ENCODE results near the gene ALKBH5.

The ALKBH5 gene

DNA sequence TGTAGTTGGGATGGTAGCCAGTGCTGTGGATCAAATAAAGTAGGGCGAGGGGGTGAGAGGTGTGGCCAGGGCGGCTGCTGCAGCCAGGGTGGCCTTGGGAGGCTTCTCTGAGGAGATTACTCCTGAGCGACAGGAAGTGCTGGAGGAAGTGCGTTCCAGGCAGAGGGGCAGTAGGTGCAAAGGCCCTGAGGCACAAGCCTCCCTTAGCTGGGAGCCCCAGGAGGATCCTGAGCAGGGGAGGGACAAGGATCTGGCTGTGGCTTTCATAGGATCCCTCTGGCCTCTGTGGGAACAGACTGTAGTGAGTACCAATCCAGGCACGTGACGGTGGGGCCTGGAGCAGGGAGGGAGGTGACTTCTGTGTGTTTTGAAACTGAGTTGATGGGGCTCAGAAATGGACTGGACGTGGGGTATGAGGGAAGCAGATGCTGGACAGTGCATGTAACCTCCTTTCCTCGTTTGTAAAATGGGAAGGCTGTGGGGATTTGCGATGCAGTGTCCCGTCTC lies 44.6 kb downstream of the ALKBH5 start:
- DNase-seq (ENCODE audit: low spot score): no peak
- in situ Hi-C loops (cut with MboI; ENCODE audit: low sequenced_read_pairs, unreplicated experiment): no loop called here
- TF ChIP-seq, protein P1, sequence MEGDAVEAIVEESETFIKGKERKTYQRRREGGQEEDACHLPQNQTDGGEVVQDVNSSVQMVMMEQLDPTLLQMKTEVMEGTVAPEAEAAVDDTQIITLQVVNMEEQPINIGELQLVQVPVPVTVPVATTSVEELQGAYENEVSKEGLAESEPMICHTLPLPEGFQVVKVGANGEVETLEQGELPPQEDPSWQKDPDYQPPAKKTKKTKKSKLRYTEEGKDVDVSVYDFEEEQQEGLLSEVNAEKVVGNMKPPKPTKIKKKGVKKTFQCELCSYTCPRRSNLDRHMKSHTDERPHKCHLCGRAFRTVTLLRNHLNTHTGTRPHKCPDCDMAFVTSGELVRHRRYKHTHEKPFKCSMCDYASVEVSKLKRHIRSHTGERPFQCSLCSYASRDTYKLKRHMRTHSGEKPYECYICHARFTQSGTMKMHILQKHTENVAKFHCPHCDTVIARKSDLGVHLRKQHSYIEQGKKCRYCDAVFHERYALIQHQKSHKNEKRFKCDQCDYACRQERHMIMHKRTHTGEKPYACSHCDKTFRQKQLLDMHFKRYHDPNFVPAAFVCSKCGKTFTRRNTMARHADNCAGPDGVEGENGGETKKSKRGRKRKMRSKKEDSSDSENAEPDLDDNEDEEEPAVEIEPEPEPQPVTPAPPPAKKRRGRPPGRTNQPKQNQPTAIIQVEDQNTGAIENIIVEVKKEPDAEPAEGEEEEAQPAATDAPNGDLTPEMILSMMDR (IDR thresholded peaks at IDR 0.05; ENCODE audit: borderline replicate concordance, control extremely low read depth, extremely low read depth, insufficient read depth, missing control alignments): no peak

DNA sequence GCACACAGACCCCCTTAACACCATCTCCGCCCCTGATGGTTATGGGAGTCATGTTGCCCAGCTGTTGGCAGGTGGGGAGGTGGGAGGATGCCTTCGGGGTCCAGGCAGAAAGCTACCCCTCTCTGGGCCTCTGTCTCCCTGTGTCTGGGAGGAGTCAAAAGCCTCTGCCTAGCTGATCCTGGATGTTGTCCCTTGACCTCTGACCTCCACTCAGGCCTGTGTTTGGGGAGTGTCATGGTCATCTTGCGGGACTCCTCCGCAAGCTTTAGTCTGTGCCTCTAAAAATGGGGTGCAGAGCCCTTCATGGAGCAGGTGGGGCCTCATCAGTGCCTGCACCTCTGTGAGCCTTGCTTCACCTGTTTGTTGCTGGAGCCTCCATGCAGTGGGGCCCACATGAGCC lies 45.6 kb downstream of the ALKBH5 start:
- in situ Hi-C loops (cut with MboI; ENCODE audit: low sequenced_read_pairs, unreplicated experiment): no loop called here
- TF ChIP-seq, protein P1 (IDR thresholded peaks at IDR 0.05; ENCODE audit: borderline replicate concordance, control extremely low read depth, extremely low read depth, insufficient read depth, missing control alignments): no peak
- DNase-seq (ENCODE audit: low spot score): no peak

- TF ChIP-seq, protein P1 (IDR thresholded peaks at IDR 0.05; ENCODE audit: borderline replicate concordance, control extremely low read depth, extremely low read depth, insufficient read depth, missing control alignments): no peak
- no peak for DNase-seq (ENCODE audit: low spot score)
- in situ Hi-C loops (cut with MboI; ENCODE audit: low sequenced_read_pairs, unreplicated experiment): no loop called here
These were observed 46.1 kb downstream of the ALKBH5 start for GRCh38 chr17:18229771-18230170.

- DNase-seq (ENCODE audit: low spot score): no peak
- in situ Hi-C loops (cut with MboI; ENCODE audit: low sequenced_read_pairs, unreplicated experiment): no loop called here
- TF ChIP-seq, protein P1 (IDR thresholded peaks at IDR 0.05; ENCODE audit: borderline replicate concordance, control extremely low read depth, extremely low read depth, insufficient read depth, missing control alignments): no peak
These were observed 46.9 kb downstream of the ALKBH5 start for GRCh38 chr17:18230288-18231141.

DNA sequence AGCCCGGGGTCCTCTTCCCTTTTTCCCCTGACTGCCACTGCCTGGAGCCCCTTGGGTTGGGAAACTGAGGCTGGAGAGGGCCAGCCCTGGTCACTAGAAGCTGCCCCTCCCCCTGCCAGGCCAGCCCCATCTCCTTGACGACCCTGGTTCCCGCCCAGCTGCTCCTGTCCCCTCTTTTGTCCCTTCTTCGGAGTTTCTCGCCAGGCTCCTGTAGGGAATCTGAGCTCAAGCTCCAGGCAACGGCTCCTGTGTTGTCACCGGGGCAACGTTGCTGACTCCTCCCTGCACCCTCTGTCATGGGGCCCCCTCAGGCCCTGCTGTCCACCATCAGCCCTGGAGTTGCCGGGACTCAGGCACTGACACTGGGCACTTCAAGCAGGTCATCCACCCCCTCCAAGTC lies 47.5 kb downstream of the ALKBH5 start:
- no peak for DNase-seq (ENCODE audit: low spot score)
- in situ Hi-C loops (cut with MboI; ENCODE audit: low sequenced_read_pairs, unreplicated experiment): no loop called here
- TF ChIP-seq, protein P1 (IDR thresholded peaks at IDR 0.05; ENCODE audit: borderline replicate concordance, control extremely low read depth, extremely low read depth, insufficient read depth, missing control alignments): no peak

GRCh38 chr17:18233803-18234518 lies 50.3 kb downstream of the ALKBH5 start:
- in situ Hi-C loops (cut with MboI; ENCODE audit: low sequenced_read_pairs, unreplicated experiment): no loop called here
- DNase-seq (ENCODE audit: low spot score): no peak
- TF ChIP-seq, protein P1 (IDR thresholded peaks at IDR 0.05; ENCODE audit: borderline replicate concordance, control extremely low read depth, extremely low read depth, insufficient read depth, missing control alignments): no peak

Data from GM13976 (cell line).